CD14-positive monocyte (primary cell): Measurements from ENCODE around the gene TMEM179. TPM values are rescaled to one million over a fixed set of nuclear protein-coding genes. Genes with fewer than 3 reads are reported as not detected.

Experiments
- DNase-seq, 3 donors: peaks; one replicate each; pipeline ENCODE4 v3.0.0-alpha.2; 2011 to 2022
- H2AFZ ChIP-seq: 2 replicates; pipeline ENCODE4 v1.6.0; 2012; ENCODE audit warnings: mild to moderate bottlenecking, low read depth, low read length, inconsistent platforms; ENCODE audit not compliant: insufficient read depth, poor library complexity, severe bottlenecking
- H3K27ac ChIP-seq, 2 donors: 1 replicate in 1 of 2; 2 replicates in 1 of 2; pipeline ENCODE4 v1.5.1; 2012 to 2013; ENCODE audit warnings: low read length in 2 of 2, control low read depth in 1 of 2, inconsistent platforms in 1 of 2, low read depth in 1 of 2, mild to moderate bottlenecking in 1 of 2
- H3K27me3 ChIP-seq, 2 donors: one replicate each; pipeline versions ENCODE4 v1.6.0 to v1.6.1; 2011 to 2013; ENCODE audit warnings: low read length in 2 of 2; ENCODE audit not compliant: control insufficient read depth in 2 of 2, insufficient read depth in 2 of 2
- H3K36me3 ChIP-seq, 2 donors: replicated peaks in 1 of 2; 1 replicate in 1 of 2; 2 replicates in 1 of 2; pipeline versions ENCODE4 v1.5.1 to v1.6.1; 2012 to 2013; ENCODE audit warnings: low read length in 2 of 2, control low read depth in 1 of 2, inconsistent platforms in 1 of 2, mild to moderate bottlenecking in 1 of 2; ENCODE audit not compliant: insufficient read depth in 2 of 2, control insufficient read depth in 1 of 2
- H3K4me1 ChIP-seq, 2 donors: 1 replicate in 1 of 2; 2 replicates in 1 of 2; pipeline versions ENCODE4 v1.5.1 to v1.6.1; 2012 to 2013; ENCODE audit warnings: low read length in 2 of 2, control low read depth in 1 of 2, inconsistent platforms in 1 of 2, mild to moderate bottlenecking in 1 of 2, moderate library complexity in 1 of 2; ENCODE audit not compliant: insufficient read depth in 2 of 2, control insufficient read depth in 1 of 2
- H3K4me2 ChIP-seq: replicated peaks from 2 replicates; pipeline ENCODE3; 2012; ENCODE audit warnings: low read length, moderate library complexity, mild to moderate bottlenecking; ENCODE audit not compliant: poor library complexity, severe bottlenecking; ENCODE audit errors: extremely low read depth
- H3K4me3 ChIP-seq, 3 experiments: fragments of 200-600 bp in 1 of 3; sonication (generic) in 1 of 3; replicated peaks in 1 of 3; 1 replicate in 2 of 3; 2 replicates in 1 of 3; pipeline ENCODE4 v1.5.1; 2011 to 2013; ENCODE audit warnings: low read length in 3 of 3, mild to moderate bottlenecking in 3 of 3, control low read depth in 2 of 3, low read depth in 2 of 3, inconsistent platforms in 1 of 3, moderate library complexity in 1 of 3
- H3K79me2 ChIP-seq: 2 replicates; pipeline ENCODE4 v1.6.0; 2012; ENCODE audit warnings: mild to moderate bottlenecking, control low read depth, inconsistent platforms, low read length, moderate library complexity; ENCODE audit not compliant: insufficient read depth
- H3K9ac ChIP-seq: 2 replicates; pipeline ENCODE4 v1.6.0; 2017; ENCODE audit warnings: low read length, mild to moderate bottlenecking; ENCODE audit not compliant: insufficient read depth, poor library complexity, severe bottlenecking
- H3K9me3 ChIP-seq, 2 donors: replicated peaks in 1 of 2; 1 replicate in 1 of 2; 2 replicates in 1 of 2; pipeline versions ENCODE4 v1.5.1 to v1.6.1; 2012 to 2013; ENCODE audit warnings: low read length in 2 of 2, control low read depth in 1 of 2; ENCODE audit not compliant: control insufficient read depth in 1 of 2, insufficient read depth in 1 of 2
- H4K20me1 ChIP-seq: 2 replicates; pipeline ENCODE4 v1.6.0; 2012; ENCODE audit warnings: mild to moderate bottlenecking, low read length, control low read depth, moderate library complexity; ENCODE audit not compliant: insufficient read depth
- H3K27ac Mint-ChIP-seq, 7 donors: one replicate each; pipeline ENCODE4 v1.8.0; 2020; ENCODE audit warnings: mild to moderate bottlenecking in 7 of 7, mixed read lengths in 7 of 7, moderate library complexity in 6 of 7, inconsistent platforms in 2 of 7
- H3K27me3 Mint-ChIP-seq, 3 donors: one replicate each; pipeline ENCODE4 v1.8.0; 2021 to 2022; ENCODE audit warnings: low read depth in 3 of 3, mild to moderate bottlenecking in 3 of 3, mixed read lengths in 3 of 3, moderate library complexity in 3 of 3, inconsistent platforms in 1 of 3
- H3K36me3 Mint-ChIP-seq, 2 donors: one replicate each; pipeline ENCODE4 v1.8.0; 2020; ENCODE audit warnings: mixed read lengths in 2 of 2, inconsistent platforms in 1 of 2, mild to moderate bottlenecking in 1 of 2
- H3K4me1 Mint-ChIP-seq: one replicate; pipeline ENCODE4 v1.8.0; 2020; ENCODE audit warnings: mild to moderate bottlenecking, mixed read lengths
- H3K4me3 Mint-ChIP-seq, 2 donors: one replicate each; pipeline ENCODE4 v1.8.0; 2020; ENCODE audit warnings: mild to moderate bottlenecking in 2 of 2, mixed read lengths in 2 of 2, moderate library complexity in 1 of 2
- H3K9me3 Mint-ChIP-seq, 7 donors: one replicate each; pipeline ENCODE4 v1.8.0; 2020 to 2022; ENCODE audit warnings: mixed read lengths in 7 of 7, mild to moderate bottlenecking in 6 of 7, moderate library complexity in 6 of 7, inconsistent platforms in 2 of 7
- WGBS: methylation state at CpG from one replicate; pipeline ENCODE4 v1.1.5; 2013; ENCODE audit warnings: missing lambda C conversion rate; ENCODE audit not compliant: insufficient coverage; 5-methylcytosine and 5-hydroxymethylcytosine counted together
- intact Hi-C, 2 donors: fragments of 100-400 bp; cut with micrococcal nuclease; formaldehyde crosslinking; loops; one replicate each; pipeline versions ENCODE4 v1.15.0 to v1.15.1; 2023
- polyA plus RNA-seq, 3 donors: library from polyadenylated mRNA; depleted of rRNA in 1 of 3; unstranded in 2 of 3; stranded (reverse) in 1 of 3; fragments of 300-500 nt in 2 of 3; fragments of >200 nt in 1 of 3; fragmentation: Illumina TruSeq in 2 of 3; gene quantifications; 1 replicate in 2 of 3; 2 replicates in 1 of 3; pipeline ENCODE4 v1.2.3, GENCODE V29; 2012 to 2021
- TF ChIP-seq, protein P1 (sequence below): fragments of 200-600 bp; IDR thresholded peaks from one replicate; pipeline ENCODE4 v1.8.0; 2022; ENCODE audit warnings: antibody characterized with exemption, mild to moderate bottlenecking

Gene TMEM179
- polyA plus RNA-seq, 3 donors = not detected

GRCh38 chr14:104609666-104610065, 5.1 kb upstream of the TMEM179 start:
- WGBS = 93% methylated on average over 5 of the region's 7 CpGs
- H3K27me3 Mint-ChIP-seq = peaks cover 23 to 35% (median 34%) of the 10 kb centered on the region in 3 donors
- Histone ChIP-seq H3K27me3 (peaks cover 0 to 17% of the 10 kb centered on the region in 2 donors), H3K27ac (no peak overlapping the region), H3K4me3 (no peak overlapping the region), H3K36me3 (no peaks in the 10 kb centered on the region), H3K4me1 (no peaks in the 10 kb centered on the region), H4K20me1 (no peaks in the 10 kb centered on the region), H2AFZ (no peak overlapping the region), H3K79me2 (no peaks in the 10 kb centered on the region), H3K9ac (no peak overlapping the region), H3K4me2 (no peak overlapping the region), H3K9me3 (no peaks in the 10 kb centered on the region)
- peaks cover 0 to 5% (median 1%) of the 10 kb centered on the region in 7 donors for H3K9me3 Mint-ChIP-seq
- no peak overlapping the region for H3K4me3 Mint-ChIP-seq
- TF ChIP-seq, protein P1, sequence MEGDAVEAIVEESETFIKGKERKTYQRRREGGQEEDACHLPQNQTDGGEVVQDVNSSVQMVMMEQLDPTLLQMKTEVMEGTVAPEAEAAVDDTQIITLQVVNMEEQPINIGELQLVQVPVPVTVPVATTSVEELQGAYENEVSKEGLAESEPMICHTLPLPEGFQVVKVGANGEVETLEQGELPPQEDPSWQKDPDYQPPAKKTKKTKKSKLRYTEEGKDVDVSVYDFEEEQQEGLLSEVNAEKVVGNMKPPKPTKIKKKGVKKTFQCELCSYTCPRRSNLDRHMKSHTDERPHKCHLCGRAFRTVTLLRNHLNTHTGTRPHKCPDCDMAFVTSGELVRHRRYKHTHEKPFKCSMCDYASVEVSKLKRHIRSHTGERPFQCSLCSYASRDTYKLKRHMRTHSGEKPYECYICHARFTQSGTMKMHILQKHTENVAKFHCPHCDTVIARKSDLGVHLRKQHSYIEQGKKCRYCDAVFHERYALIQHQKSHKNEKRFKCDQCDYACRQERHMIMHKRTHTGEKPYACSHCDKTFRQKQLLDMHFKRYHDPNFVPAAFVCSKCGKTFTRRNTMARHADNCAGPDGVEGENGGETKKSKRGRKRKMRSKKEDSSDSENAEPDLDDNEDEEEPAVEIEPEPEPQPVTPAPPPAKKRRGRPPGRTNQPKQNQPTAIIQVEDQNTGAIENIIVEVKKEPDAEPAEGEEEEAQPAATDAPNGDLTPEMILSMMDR = no peak
- no peak for DNase-seq
- intact Hi-C loops = no loop called here
- no peaks in the 10 kb centered on the region for H3K4me1 Mint-ChIP-seq
- no peaks in the 10 kb centered on the region for H3K36me3 Mint-ChIP-seq
- no peak overlapping the region for H3K27ac Mint-ChIP-seq

DNA sequence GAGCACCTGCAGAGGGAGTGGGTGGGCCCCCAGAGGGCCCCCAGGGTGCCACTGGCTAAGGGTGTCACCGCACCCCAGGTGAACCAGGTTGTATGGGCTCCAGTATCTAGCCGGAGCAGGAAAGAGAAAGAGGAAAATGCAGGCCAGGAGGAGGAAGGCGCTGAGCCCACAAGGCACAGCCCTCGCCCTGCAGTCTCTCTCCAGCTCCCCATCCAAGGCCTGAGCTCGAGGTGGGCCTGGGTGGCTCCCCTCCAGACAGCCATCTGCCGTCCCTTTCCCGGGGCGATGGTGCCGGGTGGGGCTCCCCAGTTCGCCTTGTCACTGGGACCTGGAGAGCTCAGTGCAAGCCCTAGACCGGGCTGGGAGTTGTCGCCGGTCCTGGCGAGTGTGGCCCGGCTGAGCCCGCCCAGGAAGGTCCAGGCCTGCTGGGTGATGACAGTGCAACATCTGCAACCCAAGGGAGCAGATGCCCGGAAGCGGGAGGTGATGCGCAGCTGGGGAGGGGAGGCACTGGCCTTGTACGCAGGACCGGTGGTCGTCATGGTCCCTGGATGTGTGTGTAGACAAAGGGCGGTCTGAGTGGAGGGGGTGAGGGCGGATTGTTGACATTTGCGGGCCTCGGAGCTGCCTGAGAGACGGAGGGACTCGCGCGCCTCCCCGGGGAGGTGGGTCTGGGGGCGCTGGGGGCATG, 716 bp downstream of the TMEM179 start:
- H3K27me3 ChIP-seq = peaks cover 0 to 28% of the 10 kb centered on the region in 2 donors
- Mint-ChIP-seq H3K36me3 (no peaks in the 10 kb centered on the region), H3K4me1 (peaks cover 2% of the 10 kb centered on the region), H3K27me3 (peaks cover 33 to 49% (median 47%) of the 10 kb centered on the region in 3 donors), H3K27ac (no peak overlapping the region), H3K4me3 (peak overlapping the region in 1 of 2 donors; percentile 79), H3K9me3 (peaks cover 0 to 11% (median 2%) of the 10 kb centered on the region in 7 donors)
- intact Hi-C loops = no loop called here
- H3K4me1 ChIP-seq = no peaks in the 10 kb centered on the region
- H2AFZ ChIP-seq = no peak overlapping the region
- H3K9ac ChIP-seq = no peak overlapping the region
- H3K79me2 ChIP-seq = no peaks in the 10 kb centered on the region
- no peaks in the 10 kb centered on the region for H3K9me3 ChIP-seq
- WGBS = 37% methylated on average over 28 of the region's 32 CpGs
- H3K4me2 ChIP-seq = no peak overlapping the region
- DNase-seq = no peak
- TF ChIP-seq, protein P1 = no peak
- no peaks in the 10 kb centered on the region for H3K36me3 ChIP-seq
- no peak overlapping the region for H3K27ac ChIP-seq
- no peaks in the 10 kb centered on the region for H4K20me1 ChIP-seq
- H3K4me3 ChIP-seq = no peak overlapping the region
